ENCODE data around the gene TP53TG3.
"Not testable (repeated sequence)": the region's sequence is repeated elsewhere in the genome, so short reads cannot be mapped to it uniquely, and the experiment has no call there.

TP53TG3 gene, protein sequence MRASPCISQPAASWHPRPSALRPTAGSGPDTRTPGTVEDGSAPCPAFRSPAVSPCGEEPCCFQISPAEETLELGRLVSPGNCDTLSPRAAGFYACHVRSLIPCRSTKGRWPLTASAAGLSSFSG

DNA sequence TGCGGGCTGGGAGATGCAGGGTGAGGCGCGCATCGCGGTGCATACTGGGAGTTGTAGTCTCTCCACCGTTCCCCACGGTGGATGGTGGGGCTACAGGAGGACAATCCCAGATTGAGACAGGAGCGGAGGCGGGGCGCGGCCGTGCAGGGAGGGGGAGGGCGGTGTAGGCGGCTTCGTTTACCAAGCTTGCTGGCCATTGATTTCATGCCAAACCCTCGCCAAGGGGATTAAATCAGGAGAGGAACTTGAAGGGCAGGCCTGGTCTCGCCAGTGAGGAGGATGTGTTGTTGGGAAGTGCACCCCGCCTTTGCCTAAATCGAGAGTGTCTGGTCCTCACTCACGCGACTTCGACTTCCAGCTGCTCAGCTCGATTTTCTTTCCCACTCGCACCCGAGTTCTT, at the start of gene TP53TG3:
TP53TG3 (minus strand) TSS at position 101 of the 400 bp plus-strand sequence; CDS start at position 33, 68 bp downstream.
- DNase-seq (ENCODE audit: low read depth in 1 of 2, low spot score in 1 of 2) = not testable (repeated sequence)

- not testable (repeated sequence) for DNase-seq (ENCODE audit: low read depth in 1 of 2, low spot score in 1 of 2)
Observed at GRCh38 chr16:32650876-32651275, 25.1 kb downstream of the TP53TG3 start.

DNA sequence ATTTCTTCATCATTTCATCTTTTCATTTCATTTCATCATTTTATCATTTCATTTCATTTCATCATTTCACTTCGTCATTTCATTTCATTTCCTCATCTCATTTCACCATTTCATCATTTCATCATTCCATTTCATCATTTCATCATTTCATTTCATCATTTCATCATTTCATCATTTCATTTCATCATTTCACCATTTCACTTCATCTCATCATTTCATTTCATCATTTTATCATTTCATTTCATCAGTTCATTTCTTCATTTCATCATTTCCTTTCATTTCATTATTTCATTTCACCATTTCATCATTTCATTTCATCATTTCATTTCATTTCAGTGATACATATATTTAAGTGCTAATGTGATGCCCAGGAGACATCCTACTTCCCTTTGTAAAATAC, 28.4 kb downstream of the TP53TG3 start:
- DNase-seq (ENCODE audit: low read depth in 1 of 2, low spot score in 1 of 2) = not testable (repeated sequence)

- DNase-seq (ENCODE audit: low read depth in 1 of 2, low spot score in 1 of 2) = not testable (repeated sequence)
Observed at GRCh38 chr16:32646780-32647179, 29.2 kb downstream of the TP53TG3 start.

DNA sequence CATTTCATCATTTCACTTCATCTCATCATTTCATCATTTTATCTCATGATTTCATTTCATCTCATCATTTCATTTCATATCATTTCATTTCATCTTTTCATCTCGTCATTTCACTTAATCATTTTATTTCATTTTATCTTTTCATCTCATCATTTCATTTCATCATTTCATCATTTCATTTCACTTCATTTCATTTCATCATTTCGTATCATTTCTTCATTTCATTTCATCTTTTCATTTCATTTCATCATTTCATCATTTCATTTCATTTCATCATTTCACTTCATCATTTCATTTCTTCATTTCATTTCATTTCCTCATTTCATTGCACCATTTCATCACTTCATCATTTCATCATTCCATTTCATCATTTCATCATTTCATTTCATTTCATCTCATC, 29.8 kb downstream of the TP53TG3 start:
- not testable (repeated sequence) for DNase-seq (ENCODE audit: low read depth in 1 of 2, low spot score in 1 of 2)

DNA sequence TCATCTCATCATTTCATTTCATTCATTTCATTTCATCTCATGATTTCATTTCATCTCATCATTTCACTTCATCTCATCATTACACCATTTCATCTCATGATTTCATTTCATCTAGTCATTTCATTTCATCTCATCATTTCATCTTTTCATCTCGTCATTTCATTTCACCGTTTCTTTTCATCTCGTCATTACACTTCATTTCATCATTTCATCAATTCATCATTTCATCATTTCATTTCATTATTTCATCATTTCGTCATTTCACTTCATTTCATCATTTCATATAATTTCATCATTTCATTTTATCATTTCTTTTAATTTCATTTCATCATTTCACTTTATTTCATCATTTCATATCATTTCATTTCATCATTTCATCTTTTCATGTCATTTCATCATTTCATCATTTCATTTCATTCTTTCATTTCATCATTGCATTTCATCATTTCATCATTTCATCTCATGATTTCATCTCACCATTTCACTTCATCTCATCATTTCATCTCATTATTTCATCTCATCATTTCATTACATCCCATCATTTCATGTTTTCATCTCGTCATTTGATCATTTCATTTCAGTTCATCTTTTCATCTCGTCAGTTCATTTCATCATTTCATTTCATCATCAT, 30.6 kb downstream of the TP53TG3 start:
- DNase-seq (ENCODE audit: low read depth in 1 of 2, low spot score in 1 of 2) = not testable (repeated sequence)

GRCh38 chr16:32644715-32645114, 31.2 kb downstream of the TP53TG3 start:
- DNase-seq (ENCODE audit: low read depth in 1 of 2, low spot score in 1 of 2) = not testable (repeated sequence)

DNA sequence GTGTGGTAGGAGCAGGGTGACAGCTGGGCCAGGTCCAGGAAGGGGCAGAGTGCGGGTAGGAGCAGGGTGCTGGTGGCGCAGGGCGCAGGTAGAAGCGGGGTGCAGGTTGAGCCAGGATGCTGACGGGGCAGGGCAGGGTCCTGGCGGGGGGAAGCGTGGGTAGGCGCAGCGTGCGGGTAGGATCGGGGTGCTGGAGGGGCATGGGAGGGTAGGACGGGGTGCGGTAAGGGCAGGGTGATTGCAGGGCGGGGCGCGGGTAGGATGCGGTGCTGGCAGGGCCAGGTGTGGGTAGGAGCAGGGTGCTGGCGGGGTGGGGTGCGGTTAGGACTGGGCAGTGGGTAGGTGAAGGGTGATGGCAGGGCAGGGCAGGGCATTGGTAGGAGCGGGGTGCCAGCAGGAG, 38.4 kb downstream of the TP53TG3 start:
- not testable (repeated sequence) for DNase-seq (ENCODE audit: low read depth in 1 of 2, low spot score in 1 of 2)

- DNase-seq (ENCODE audit: low read depth in 1 of 2, low spot score in 1 of 2) = not testable (repeated sequence)
Observed at GRCh38 chr16:32632096-32632495, 43.9 kb downstream of the TP53TG3 start.
